Measurements from ENCODE around the gene EPHB2. TPM values are rescaled to one million over a fixed set of nuclear protein-coding genes. Genes with fewer than 3 reads are reported as not detected.
"Not testable (repeated sequence)": the region's sequence is repeated elsewhere in the genome, so short reads cannot be mapped to it uniquely, and the experiment has no call there.

The EPHB2 gene
- total RNA-seq, 5 donors from 2014 or later (not counting 1 experiment from before 2014, with no cell fraction given) = 0.06 to 0.20 (median 0.12) TPM; not detected in 2

GRCh38 chr1:22837332-22837731 is 126.7 kb downstream of the EPHB2 start:
- H3K27ac Mint-ChIP-seq = no peak overlapping the region
- CTCF ChIA-PET = no interaction called here
- ATAC-seq (replicated peaks in 1 of 4) = no peak

GRCh38 chr1:22838965-22839364 is 128.3 kb downstream of the EPHB2 start:
- Histone ChIP-seq H3K27me3 (replicated peaks in 1 of 2; ENCODE audit: control insufficient read depth in 2 of 2, extremely low read depth in 1 of 2, insufficient read depth in 2 of 2, low read length in 1 of 2) (peaks cover 0 to 30% of the 10 kb centered on the region in 2 experiments), H3K4me3 (ENCODE audit: control insufficient read depth in 1 of 2, extremely low read depth in 1 of 2, low read length in 1 of 2) (no peak overlapping the region), H3K9me3 (no peaks in the 10 kb centered on the region), H3K4me1 (ENCODE audit: control insufficient read depth in 1 of 2, extremely low read depth in 1 of 2, insufficient read depth in 2 of 2, low read length in 2 of 2) (no peaks in the 10 kb centered on the region), H3K36me3 (ENCODE audit: control insufficient read depth in 2 of 2, extremely low read depth in 1 of 2, insufficient read depth in 1 of 2, low read length in 1 of 2) (no peaks in the 10 kb centered on the region), H3K27ac (ENCODE audit: low read length) (no peak overlapping the region)
- peaks cover 15 to 17% of the 10 kb centered on the region in 2 donors for H3K27me3 Mint-ChIP-seq
- H3K27ac Mint-ChIP-seq = no peak overlapping the region
- H3K4me3 Mint-ChIP-seq = no peak overlapping the region
- no peaks in the 10 kb centered on the region for H3K36me3 Mint-ChIP-seq
- POLR2A ChIA-PET = no interaction called here
- H3K9me3 Mint-ChIP-seq = no peaks in the 10 kb centered on the region
- DNase-seq (no peak), ATAC-seq (replicated peaks in 1 of 4) (no peak)
- H3K4me1 Mint-ChIP-seq = no peaks in the 10 kb centered on the region
- CTCF ChIA-PET = no interaction called here
- 72% methylated on average over 5 of the region's 5 CpGs for WGBS (ENCODE audit: insufficient coverage)

More at GRCh38 chr1:22837332-22837731, 126.7 kb downstream of the EPHB2 start:
- 100% methylated on average over 1 of the region's 3 CpGs for WGBS (ENCODE audit: insufficient coverage)
- Mint-ChIP-seq H3K36me3 (no peaks in the 10 kb centered on the region), H3K9me3 (no peaks in the 10 kb centered on the region), H3K4me3 (no peak overlapping the region), H3K4me1 (no peaks in the 10 kb centered on the region), H3K27me3 (peaks cover 4 to 11% of the 10 kb centered on the region in 2 donors)
- DNase-seq = no peak
- POLR2A ChIA-PET = no interaction called here
- H3K27ac ChIP-seq (ENCODE audit: low read length) = no peak overlapping the region
- no peak overlapping the region for H3K4me3 ChIP-seq (ENCODE audit: control insufficient read depth in 1 of 2, extremely low read depth in 1 of 2, low read length in 1 of 2)
- peaks cover 0 to 27% of the 10 kb centered on the region in 2 experiments for H3K27me3 ChIP-seq (replicated peaks in 1 of 2; ENCODE audit: control insufficient read depth in 2 of 2, extremely low read depth in 1 of 2, insufficient read depth in 2 of 2, low read length in 1 of 2)
- H3K36me3 ChIP-seq (ENCODE audit: control insufficient read depth in 2 of 2, extremely low read depth in 1 of 2, insufficient read depth in 1 of 2, low read length in 1 of 2) = no peaks in the 10 kb centered on the region
- H3K9me3 ChIP-seq = no peaks in the 10 kb centered on the region
- H3K4me1 ChIP-seq (ENCODE audit: control insufficient read depth in 1 of 2, extremely low read depth in 1 of 2, insufficient read depth in 2 of 2, low read length in 2 of 2) = no peaks in the 10 kb centered on the region

- DNase-seq (no peak), ATAC-seq (replicated peaks in 1 of 4) (no peak)
- no peak overlapping the region for H3K4me3 ChIP-seq (ENCODE audit: control insufficient read depth in 1 of 2, extremely low read depth in 1 of 2, low read length in 1 of 2)
- H3K27me3 Mint-ChIP-seq = peaks cover 20 to 21% of the 10 kb centered on the region in 2 donors
- H3K4me1 ChIP-seq (ENCODE audit: control insufficient read depth in 1 of 2, extremely low read depth in 1 of 2, insufficient read depth in 2 of 2, low read length in 2 of 2) = no peaks in the 10 kb centered on the region
- no peak overlapping the region for H3K27ac Mint-ChIP-seq
- H3K27ac ChIP-seq (ENCODE audit: low read length) = no peak overlapping the region
- no peaks in the 10 kb centered on the region for H3K9me3 Mint-ChIP-seq
- H3K36me3 ChIP-seq (ENCODE audit: control insufficient read depth in 2 of 2, extremely low read depth in 1 of 2, insufficient read depth in 1 of 2, low read length in 1 of 2) = no peaks in the 10 kb centered on the region
- no peaks in the 10 kb centered on the region for H3K36me3 Mint-ChIP-seq
- POLR2A ChIA-PET = no interaction called here
- H3K4me1 Mint-ChIP-seq = no peaks in the 10 kb centered on the region
- CTCF ChIA-PET = no interaction called here
- H3K4me3 Mint-ChIP-seq = no peak overlapping the region
- WGBS (ENCODE audit: insufficient coverage) = 91% methylated on average over 4 of the region's 6 CpGs
- H3K27me3 ChIP-seq (replicated peaks in 1 of 2; ENCODE audit: control insufficient read depth in 2 of 2, extremely low read depth in 1 of 2, insufficient read depth in 2 of 2, low read length in 1 of 2) = peaks cover 0 to 38% of the 10 kb centered on the region in 2 experiments
- H3K9me3 ChIP-seq = no peaks in the 10 kb centered on the region
Observed at GRCh38 chr1:22839806-22840205, 129.2 kb downstream of the EPHB2 start.

GRCh38 chr1:22841142-22841541 is 130.5 kb downstream of the EPHB2 start:
- Mint-ChIP-seq H3K27ac (no peak overlapping the region), H3K36me3 (no peaks in the 10 kb centered on the region), H3K4me1 (no peaks in the 10 kb centered on the region), H3K9me3 (no peaks in the 10 kb centered on the region), H3K4me3 (no peak overlapping the region), H3K27me3 (peaks cover 27 to 31% of the 10 kb centered on the region in 2 donors)
- no peak for ATAC-seq (replicated peaks in 1 of 4)
- ChIA-PET CTCF (no interaction called here), POLR2A (no interaction called here)
- no peaks in the 10 kb centered on the region for H3K9me3 ChIP-seq
- no peak overlapping the region for H3K27ac ChIP-seq (ENCODE audit: low read length)
- H3K27me3 ChIP-seq (replicated peaks in 1 of 2; ENCODE audit: control insufficient read depth in 2 of 2, extremely low read depth in 1 of 2, insufficient read depth in 2 of 2, low read length in 1 of 2) = peaks cover 0 to 41% of the 10 kb centered on the region in 2 experiments
- H3K4me1 ChIP-seq (ENCODE audit: control insufficient read depth in 1 of 2, extremely low read depth in 1 of 2, insufficient read depth in 2 of 2, low read length in 2 of 2) = no peaks in the 10 kb centered on the region
- H3K36me3 ChIP-seq (ENCODE audit: control insufficient read depth in 2 of 2, extremely low read depth in 1 of 2, insufficient read depth in 1 of 2, low read length in 1 of 2) = no peaks in the 10 kb centered on the region
- no peak overlapping the region for H3K4me3 ChIP-seq (ENCODE audit: control insufficient read depth in 1 of 2, extremely low read depth in 1 of 2, low read length in 1 of 2)
- no CpG with 5 or more reads among the region's 3 CpGs for WGBS (ENCODE audit: insufficient coverage)
- DNase-seq = no peak

- POLR2A ChIA-PET = no interaction called here
- 81% methylated on average over 8 of the region's 8 CpGs for WGBS (ENCODE audit: insufficient coverage)
Observed at GRCh38 chr1:22841860-22842281, 131.2 kb downstream of the EPHB2 start.

GRCh38 chr1:22843441-22844183 is 133.0 kb downstream of the EPHB2 start:
- peaks cover 34 to 37% of the 10 kb centered on the region in 2 donors for H3K27me3 Mint-ChIP-seq
- H3K4me3 Mint-ChIP-seq; CTCF ChIA-PET; H3K27ac ChIP-seq (ENCODE audit: low read length); H3K36me3 ChIP-seq (ENCODE audit: control insufficient read depth in 2 of 2, extremely low read depth in 1 of 2, insufficient read depth in 1 of 2, low read length in 1 of 2); POLR2A ChIA-PET; H3K9me3 Mint-ChIP-seq; H3K4me1 Mint-ChIP-seq; H3K4me1 ChIP-seq (ENCODE audit: control insufficient read depth in 1 of 2, extremely low read depth in 1 of 2, insufficient read depth in 2 of 2, low read length in 2 of 2); H3K27ac Mint-ChIP-seq; H3K36me3 Mint-ChIP-seq; ATAC-seq (replicated peaks in 1 of 4); H3K9me3 ChIP-seq; DNase-seq; H3K4me3 ChIP-seq (ENCODE audit: control insufficient read depth in 1 of 2, extremely low read depth in 1 of 2, low read length in 1 of 2): not testable (repeated sequence)
- peaks cover 0 to 50% of the 10 kb centered on the region in 2 experiments for H3K27me3 ChIP-seq (replicated peaks in 1 of 2; ENCODE audit: control insufficient read depth in 2 of 2, extremely low read depth in 1 of 2, insufficient read depth in 2 of 2, low read length in 1 of 2)
- WGBS (ENCODE audit: insufficient coverage) = 80% methylated on average over 4 of the region's 11 CpGs

More at GRCh38 chr1:22841860-22842281, 131.2 kb downstream of the EPHB2 start:
- Histone ChIP-seq H3K4me3 (ENCODE audit: control insufficient read depth in 1 of 2, extremely low read depth in 1 of 2, low read length in 1 of 2) (no peak overlapping the region), H3K27me3 (replicated peaks in 1 of 2; ENCODE audit: control insufficient read depth in 2 of 2, extremely low read depth in 1 of 2, insufficient read depth in 2 of 2, low read length in 1 of 2) (peaks cover 0 to 48% of the 10 kb centered on the region in 2 experiments), H3K9me3 (no peaks in the 10 kb centered on the region), H3K36me3 (ENCODE audit: control insufficient read depth in 2 of 2, extremely low read depth in 1 of 2, insufficient read depth in 1 of 2, low read length in 1 of 2) (no peaks in the 10 kb centered on the region), H3K4me1 (ENCODE audit: control insufficient read depth in 1 of 2, extremely low read depth in 1 of 2, insufficient read depth in 2 of 2, low read length in 2 of 2) (no peaks in the 10 kb centered on the region), H3K27ac (ENCODE audit: low read length) (no peak overlapping the region)
- Mint-ChIP-seq H3K27me3 (peaks cover 32 to 34% of the 10 kb centered on the region in 2 donors), H3K4me3 (no peak overlapping the region), H3K27ac (no peak overlapping the region), H3K36me3 (no peaks in the 10 kb centered on the region), H3K9me3 (no peaks in the 10 kb centered on the region), H3K4me1 (peaks cover 0 to 4% (median 0%) of the 10 kb centered on the region in 3 donors)
- CTCF ChIA-PET = no interaction called here
- DNase-seq (no peak), ATAC-seq (replicated peaks in 1 of 4) (no peak)

All from T-cell (primary cell).